GM19372 (cell line): ENCODE measurements around the gene ALK.
"Not testable (repeated sequence)": the region's sequence is repeated elsewhere in the genome, so short reads cannot be mapped to it uniquely, and the experiment has no call there.

Experiments
- ATAC-seq: cut with Tn5 transposase; IDR thresholded peaks from one replicate; pipeline ENCODE4 v1.9.1; 2021; ENCODE audit warnings: mild to moderate bottlenecking, low read depth, moderate library complexity; ENCODE audit not compliant: unreplicated experiment

The ALK gene

GRCh38 chr2:29272311-29272710 lies 649.1 kb downstream of the ALK start:
- ATAC-seq = no peak

- no peak for ATAC-seq
Observed at GRCh38 chr2:29270701-29271121, 650.7 kb downstream of the ALK start.

- no peak for ATAC-seq
Observed at GRCh38 chr2:29269765-29270109, 651.6 kb downstream of the ALK start.

- no peak for ATAC-seq
Observed at GRCh38 chr2:29269095-29269764, 652.2 kb downstream of the ALK start.

- ATAC-seq = no peak
Observed at GRCh38 chr2:29267720-29268119, 653.7 kb downstream of the ALK start.

- ATAC-seq = no peak
Observed at GRCh38 chr2:29263886-29264285, 657.5 kb downstream of the ALK start.

- no peak for ATAC-seq
Observed at GRCh38 chr2:29262681-29263260, 658.6 kb downstream of the ALK start.

GRCh38 chr2:29261003-29261402 lies 660.4 kb downstream of the ALK start:
- ATAC-seq = no peak

- ATAC-seq = no peak
Observed at GRCh38 chr2:29260142-29260772, 661.1 kb downstream of the ALK start.

- no peak for ATAC-seq
Observed at GRCh38 chr2:29259221-29259620, 662.2 kb downstream of the ALK start.

- ATAC-seq = no peak
Observed at GRCh38 chr2:29255004-29255403, 666.4 kb downstream of the ALK start.

- not testable (repeated sequence) for ATAC-seq
Observed at GRCh38 chr2:29253495-29254275, 667.7 kb downstream of the ALK start.

- ATAC-seq = no peak
Observed at GRCh38 chr2:29253026-29253425, 668.4 kb downstream of the ALK start.

GRCh38 chr2:29251406-29251805 lies 670.0 kb downstream of the ALK start:
- ATAC-seq = no peak

- no peak for ATAC-seq
Observed at GRCh38 chr2:29250977-29251376, 670.4 kb downstream of the ALK start.

- no peak for ATAC-seq
Observed at GRCh38 chr2:29249666-29250253, 671.6 kb downstream of the ALK start.

GRCh38 chr2:29247336-29247914 lies 674.0 kb downstream of the ALK start:
- ATAC-seq = no peak

GRCh38 chr2:29246383-29247300 lies 674.7 kb downstream of the ALK start:
- no peak for ATAC-seq

- no peak for ATAC-seq
Observed at GRCh38 chr2:29245742-29246382, 675.5 kb downstream of the ALK start.
